Bronchus fibroblast of lung (primary cell): ENCODE results near the gene POR. TPM values are rescaled to one million over a fixed set of nuclear protein-coding genes. Genes with fewer than 3 reads are reported as not detected.

Experiments
- total RNA-seq: library from RNA; depleted of rRNA; stranded (reverse); fragments of >200 nt; gene quantifications from 2 replicates; pipeline ENCODE4 v1.2.3, GENCODE V29; 2015

The POR gene
- total RNA-seq: 66.7 and 71.5 TPM in 2 replicates

DNA sequence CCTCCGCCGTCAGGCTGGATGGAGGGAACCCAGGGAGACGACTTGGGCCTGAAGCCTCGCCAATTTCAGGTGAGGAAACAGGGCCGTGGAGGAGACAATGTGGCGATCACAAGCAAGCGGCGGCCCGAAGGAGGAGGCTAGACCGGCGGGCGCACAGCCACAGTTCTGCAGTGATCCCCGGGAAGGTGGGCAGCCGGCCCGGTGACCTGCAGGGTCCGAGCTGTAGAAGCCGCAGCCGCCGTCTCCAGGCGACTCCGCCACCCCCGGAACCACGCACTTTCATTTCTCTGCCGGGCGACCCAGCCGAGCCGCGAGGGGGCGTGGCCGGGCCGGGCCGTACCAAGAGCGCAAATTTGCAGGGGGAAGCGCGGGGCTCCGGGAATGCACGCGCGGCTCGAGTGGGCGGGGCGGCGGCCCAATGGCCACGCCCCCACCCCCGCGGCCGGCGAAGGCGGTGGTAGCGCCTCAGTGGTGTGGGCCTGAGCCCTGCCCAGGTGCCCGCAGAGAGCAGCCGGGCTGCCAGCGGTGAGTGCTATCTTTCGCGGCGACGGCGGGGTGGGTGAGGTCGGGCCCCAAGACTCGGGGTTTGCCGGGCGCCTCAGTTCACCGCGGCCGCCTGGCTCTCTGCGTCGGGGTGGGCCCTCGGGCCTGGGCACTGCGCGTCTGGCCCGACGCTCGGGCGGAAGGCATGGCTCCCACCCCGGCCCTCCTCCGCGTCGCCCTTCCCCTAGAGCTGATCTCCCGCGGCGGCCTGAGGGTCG is at the start of gene POR:
TSS of gene POR (plus strand) at position 501 of the 761 bp plus-strand sequence. CDS start 38,847 bp downstream, outside the sequence.

GRCh38 chr7:75878769-75879611 is 36.0 kb upstream of the POR start, which contains the start of gene RHBDD2:
TSS of gene RHBDD2 (plus strand) at chr7:75879034. CDS start at chr7:75879083, 49 bp downstream.

DNA sequence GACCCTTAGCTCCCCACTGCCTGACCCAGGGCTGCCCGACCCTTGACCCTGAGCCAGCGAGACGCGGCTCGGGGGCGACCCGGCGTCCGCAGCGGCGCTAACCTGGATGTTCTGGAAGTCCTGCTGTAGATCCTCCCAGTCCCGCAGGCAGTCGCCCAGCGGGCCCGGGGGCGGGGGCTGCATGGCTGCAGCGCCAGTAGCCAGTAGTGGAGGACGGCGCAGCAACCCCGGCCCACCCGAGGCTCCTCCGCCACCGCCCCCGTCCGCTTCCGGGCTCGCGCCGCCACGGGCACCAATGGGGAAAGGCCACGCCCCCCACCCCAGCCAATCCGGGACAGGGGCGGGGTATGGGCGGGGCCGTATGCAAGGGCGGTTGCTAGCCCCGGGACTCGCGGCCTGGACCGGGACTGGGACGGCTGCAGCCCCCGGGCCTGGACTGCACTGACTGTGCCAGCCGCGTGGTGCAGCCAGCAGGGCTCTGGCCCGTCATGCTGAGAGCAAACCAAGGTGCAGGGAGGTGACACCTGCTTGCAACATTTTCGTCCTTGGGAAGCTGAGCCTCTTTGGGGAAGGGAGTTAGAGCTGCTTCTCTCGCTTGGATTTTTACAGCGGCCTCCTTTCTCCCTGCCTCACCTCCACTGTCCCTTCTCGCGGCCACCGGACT is 79.6 kb downstream of the POR start, which contains the start of gene TMEM120A:
TSS of gene TMEM120A (minus strand) at position 208 of the 664 bp plus-strand sequence. CDS start at position 183, 25 bp downstream.

Other genes with a start within 250 kb of the POR start
- gene HIP1, start 176.2 kb upstream of the POR start, total RNA-seq: 14.0 and 15.0 TPM in 2 replicates
- 1.7 and 1.9 TPM in 2 replicates for gene CCL26, start 142.9 kb upstream of the POR start, total RNA-seq
- not detected in 2 replicates for gene CCL24, start 101.3 kb upstream of the POR start, total RNA-seq
- 33.3 and 34.5 TPM in 2 replicates for gene RHBDD2, start 36.1 kb upstream of the POR start, total RNA-seq
- 13.8 and 14.9 TPM in 2 replicates for gene TMEM120A, start 79.4 kb downstream of the POR start, total RNA-seq
- gene STYXL1, start 132.8 kb downstream of the POR start, total RNA-seq: 60.8 and 73.5 TPM in 2 replicates
- 163 and 179 TPM in 2 replicates for gene MDH2, start 133.0 kb downstream of the POR start, total RNA-seq